ENCODE results near the gene CHID1. TPM values are rescaled to one million over a fixed set of nuclear protein-coding genes. Genes with fewer than 3 reads are reported as not detected.

Gene CHID1
- total and polyA plus RNA-seq, 9 of the 15 experiments (the other 6 are each of a cell fraction or from before 2014, with no cell fraction given) = 15.1 to 108 (median 39.8) TPM

- Histone ChIP-seq H3K79me2 (ENCODE audit: control insufficient read depth, insufficient read depth, low read length) (no peaks in the 10 kb centered on the region), H3K9ac (ENCODE audit: insufficient read depth in 1 of 2, low read depth in 2 of 2, low read length in 2 of 2) (no peak overlapping the region), H3K9me1 (ENCODE audit: control insufficient read depth, insufficient read depth, low read length) (no peaks in the 10 kb centered on the region), H3K27me3 (ENCODE audit: control insufficient read depth in 2 of 2, insufficient read depth in 2 of 2, low read length in 2 of 2) (no peaks in the 10 kb centered on the region), H3K27ac (ENCODE audit: extremely low read depth, low read depth, low read length) (no peak overlapping the region), H3K9me3 (replicated peaks; ENCODE audit: control insufficient read depth, insufficient read depth, low read depth, low read length) (no peaks in the 10 kb centered on the region), H3K4me1 (replicated peaks in 1 of 2; ENCODE audit: control insufficient read depth in 2 of 2, insufficient read depth in 2 of 2, low read length in 2 of 2) (peaks cover 0 to 84% of the 10 kb centered on the region in 2 experiments; a peak in 2 of 5 replicates), H2AFZ (ENCODE audit: low read depth, low read length) (no peak overlapping the region), H4K20me1 (replicated peaks; ENCODE audit: control insufficient read depth, insufficient read depth, low read length) (no peaks in the 10 kb centered on the region; the same call in 1 of the 2 replicates), H3K36me3 (ENCODE audit: control insufficient read depth, insufficient read depth, low read length) (no peaks in the 10 kb centered on the region), H3K4me2 (ENCODE audit: insufficient read depth, low read length) (no peak overlapping the region), H3K4me3 (no peak overlapping the region)
- TF ChIP-seq GTF2A2 (tag; IDR thresholded peaks at IDR 0.05) (no peak), TEAD2 (tag; IDR thresholded peaks at IDR 0.05) (no peak), ZNF75A (CRISPR knock-in tag; IDR thresholded peaks at IDR 0.05) (no peak), TFAM (CRISPR knock-in tag; conservative IDR thresholded peaks at IDR 0.05) (no peak), ARID3B (CRISPR knock-in tag; IDR thresholded peaks at IDR 0.05; ENCODE audit: borderline replicate concordance) (no peak)
- TF ChIP-seq, protein P1, sequence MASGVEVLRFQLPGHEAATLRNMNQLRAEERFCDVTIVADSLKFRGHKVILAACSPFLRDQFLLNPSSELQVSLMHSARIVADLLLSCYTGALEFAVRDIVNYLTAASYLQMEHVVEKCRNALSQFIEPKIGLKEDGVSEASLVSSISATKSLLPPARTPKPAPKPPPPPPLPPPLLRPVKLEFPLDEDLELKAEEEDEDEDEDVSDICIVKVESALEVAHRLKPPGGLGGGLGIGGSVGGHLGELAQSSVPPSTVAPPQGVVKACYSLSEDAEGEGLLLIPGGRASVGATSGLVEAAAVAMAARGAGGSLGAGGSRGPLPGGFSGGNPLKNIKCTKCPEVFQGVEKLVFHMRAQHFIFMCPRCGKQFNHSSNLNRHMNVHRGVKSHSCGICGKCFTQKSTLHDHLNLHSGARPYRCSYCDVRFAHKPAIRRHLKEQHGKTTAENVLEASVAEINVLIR (CRISPR knock-in tag; IDR thresholded peaks at IDR 0.05) = no peak
- FAIRE-seq = no peak
- CTCF ChIA-PET (ENCODE audit: low intra/inter-chr PET ratio) = interaction anchor here (0.6 to 1.3 kb wide), 3 partner anchors 201 to 205 kb away, joined by 3 to 4 read pairs (median 3); no protein-coding TSS in a partner anchor
- ATAC-seq = no peak
- WGBS (ENCODE audit: insufficient coverage, low coverage, missing lambda C conversion rate) = 97% methylated on average over 20 of the region's 97 CpGs
- POLR2A ChIA-PET = no interaction called here
- DNase-seq (ENCODE audit: extremely low read depth in 1 of 4, low spot score in 3 of 4) = no peak
- BruUV-seq (replicated peaks) = no TSS peak
- intact Hi-C loops (cut with micrococcal nuclease) = loop anchor here (5.0 to 10.0 kb wide), 2 partner anchors 65 to 202 kb away; partner anchors contain the start of gene CHID1
- in situ Hi-C loops (cut with MboI) = no loop called here
Observed at GRCh38 chr11:849951-850774, 60.4 kb downstream of the CHID1 start.
